Gastrocnemius medialis (tissue), 4 donors: ENCODE measurements around the gene ALG12.

Source experiments
- POLR2A ChIP-seq, 2 donors: fragments of 450-650 bp; IDR thresholded peaks; one replicate each; pipeline ENCODE4 v1.6.1; 2017; ENCODE audit warnings: antibody characterized with exemption in 2 of 2, mild to moderate bottlenecking in 2 of 2, moderate library complexity in 2 of 2
- TF ChIP-seq, protein P1 (sequence below), 5 experiments: fragments of 450-650 bp in 3 of 5; fragments of 200-600 bp in 2 of 5; sonication (generic) in 2 of 5; IDR thresholded peaks in 4 of 5; conservative IDR thresholded peaks in 1 of 5; 1 replicate in 4 of 5; 2 replicates in 1 of 5; pipeline ENCODE4 v1.5.1; 2016 to 2019; ENCODE audit warnings: antibody characterized with exemption in 5 of 5, mild to moderate bottlenecking in 3 of 5, moderate library complexity in 3 of 5

DNA sequence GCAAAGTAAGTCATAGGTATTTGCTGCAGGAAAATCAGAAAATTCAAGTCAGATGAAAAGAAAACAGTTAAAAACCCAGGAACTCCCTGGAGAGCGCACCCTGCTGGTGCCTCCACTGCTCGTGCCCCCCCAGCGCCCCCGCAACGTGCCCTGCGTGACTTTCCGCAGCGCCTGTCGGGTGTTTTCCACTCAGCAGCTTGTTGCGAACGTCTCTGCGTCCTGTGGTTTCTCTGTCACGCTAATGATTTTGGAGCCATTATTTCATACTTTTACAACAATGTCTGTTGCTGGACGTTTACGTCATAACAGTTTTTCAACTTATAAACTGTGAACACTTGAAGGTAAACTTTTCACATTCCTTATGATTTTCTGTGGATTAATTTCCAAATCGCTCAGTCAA, 5.2 kb upstream of the ALG12 start:
- TF ChIP-seq, protein P1, sequence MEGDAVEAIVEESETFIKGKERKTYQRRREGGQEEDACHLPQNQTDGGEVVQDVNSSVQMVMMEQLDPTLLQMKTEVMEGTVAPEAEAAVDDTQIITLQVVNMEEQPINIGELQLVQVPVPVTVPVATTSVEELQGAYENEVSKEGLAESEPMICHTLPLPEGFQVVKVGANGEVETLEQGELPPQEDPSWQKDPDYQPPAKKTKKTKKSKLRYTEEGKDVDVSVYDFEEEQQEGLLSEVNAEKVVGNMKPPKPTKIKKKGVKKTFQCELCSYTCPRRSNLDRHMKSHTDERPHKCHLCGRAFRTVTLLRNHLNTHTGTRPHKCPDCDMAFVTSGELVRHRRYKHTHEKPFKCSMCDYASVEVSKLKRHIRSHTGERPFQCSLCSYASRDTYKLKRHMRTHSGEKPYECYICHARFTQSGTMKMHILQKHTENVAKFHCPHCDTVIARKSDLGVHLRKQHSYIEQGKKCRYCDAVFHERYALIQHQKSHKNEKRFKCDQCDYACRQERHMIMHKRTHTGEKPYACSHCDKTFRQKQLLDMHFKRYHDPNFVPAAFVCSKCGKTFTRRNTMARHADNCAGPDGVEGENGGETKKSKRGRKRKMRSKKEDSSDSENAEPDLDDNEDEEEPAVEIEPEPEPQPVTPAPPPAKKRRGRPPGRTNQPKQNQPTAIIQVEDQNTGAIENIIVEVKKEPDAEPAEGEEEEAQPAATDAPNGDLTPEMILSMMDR (IDR thresholded peaks at IDR 0.05 in 4 of 5, conservative IDR thresholded peaks at IDR 0.05 in 1 of 5) = no peak
- TF ChIP-seq POLR2A (IDR thresholded peaks at IDR 0.05) = no peak
